Measurements from ENCODE around the gene CDH12.

Gene CDH12

GRCh38 chr5:21809611-21810010 lies 1043.5 kb downstream of the CDH12 start:
- DNase-seq, result no peak
- no peaks in the 10 kb centered on the region for H3K36me3 ChIP-seq (replicated peaks)
- in situ Hi-C loops (cut with HindIII; ENCODE audit: low pct_ligation_motif_present, low sequenced_read_pairs), result no loop called here

GRCh38 chr5:21807953-21808352 lies 1045.2 kb downstream of the CDH12 start:
- Histone ChIP-seq H3K27ac (no peak overlapping the region), H3K4me3 (ENCODE audit: low read depth, low read length) (no peak overlapping the region), H3K27me3 (replicated peaks) (no peaks in the 10 kb centered on the region), H3K36me3 (replicated peaks) (no peaks in the 10 kb centered on the region)
- in situ Hi-C loops (cut with HindIII; ENCODE audit: low pct_ligation_motif_present, low sequenced_read_pairs), result no loop called here
- TF ChIP-seq CTCF (IDR thresholded peaks at IDR 0.05; ENCODE audit: low read depth, low read length, missing control alignments), result no peak
- DNase-seq, result no peak

More at GRCh38 chr5:21809611-21810010, 1043.5 kb downstream of the CDH12 start:
- H3K27me3 ChIP-seq (replicated peaks), result no peaks in the 10 kb centered on the region
- TF ChIP-seq CTCF (IDR thresholded peaks at IDR 0.05; ENCODE audit: low read depth, low read length, missing control alignments), result no peak
- no peak overlapping the region for H3K4me3 ChIP-seq (ENCODE audit: low read depth, low read length)
- no peak overlapping the region for H3K27ac ChIP-seq

GRCh38 chr5:21806943-21807342 lies 1046.2 kb downstream of the CDH12 start:
- H3K27ac ChIP-seq, result no peak overlapping the region
- in situ Hi-C loops (cut with HindIII; ENCODE audit: low pct_ligation_motif_present, low sequenced_read_pairs), result no loop called here

GRCh38 chr5:21806271-21806670 lies 1046.9 kb downstream of the CDH12 start:
- Histone ChIP-seq H3K36me3 (replicated peaks) (no peaks in the 10 kb centered on the region), H3K27ac (no peak overlapping the region), H3K4me3 (ENCODE audit: low read depth, low read length) (no peak overlapping the region), H3K27me3 (replicated peaks) (no peaks in the 10 kb centered on the region)
- TF ChIP-seq CTCF (IDR thresholded peaks at IDR 0.05; ENCODE audit: low read depth, low read length, missing control alignments), result no peak
- in situ Hi-C loops (cut with HindIII; ENCODE audit: low pct_ligation_motif_present, low sequenced_read_pairs), result no loop called here
- DNase-seq, result no peak

More at GRCh38 chr5:21806943-21807342, 1046.2 kb downstream of the CDH12 start:
- Histone ChIP-seq H3K36me3 (replicated peaks) (no peaks in the 10 kb centered on the region), H3K4me3 (ENCODE audit: low read depth, low read length) (no peak overlapping the region), H3K27me3 (replicated peaks) (no peaks in the 10 kb centered on the region)
- DNase-seq, result peak; percentile 28
- no peak for TF ChIP-seq CTCF (IDR thresholded peaks at IDR 0.05; ENCODE audit: low read depth, low read length, missing control alignments)

GRCh38 chr5:21802869-21803490 lies 1050.2 kb downstream of the CDH12 start:
- in situ Hi-C loops (cut with HindIII; ENCODE audit: low pct_ligation_motif_present, low sequenced_read_pairs), result no loop called here
- no peak for DNase-seq
- no peak overlapping the region for H3K27ac ChIP-seq
- no peaks in the 10 kb centered on the region for H3K36me3 ChIP-seq (replicated peaks)
- TF ChIP-seq CTCF (IDR thresholded peaks at IDR 0.05; ENCODE audit: low read depth, low read length, missing control alignments), result peak; percentile 42
- H3K27me3 ChIP-seq (replicated peaks), result no peaks in the 10 kb centered on the region
- H3K4me3 ChIP-seq (ENCODE audit: low read depth, low read length), result no peak overlapping the region

- Histone ChIP-seq H3K4me3 (ENCODE audit: low read depth, low read length) (no peak overlapping the region), H3K27ac (no peak overlapping the region), H3K27me3 (replicated peaks) (no peaks in the 10 kb centered on the region), H3K36me3 (replicated peaks) (no peaks in the 10 kb centered on the region)
- no peak for TF ChIP-seq CTCF (IDR thresholded peaks at IDR 0.05; ENCODE audit: low read depth, low read length, missing control alignments)
- no peak for DNase-seq
- in situ Hi-C loops (cut with HindIII; ENCODE audit: low pct_ligation_motif_present, low sequenced_read_pairs), result no loop called here
These were observed 1051.0 kb downstream of the CDH12 start for GRCh38 chr5:21802100-21802499.

All from brain microvascular endothelial cell (primary cell).